ENCODE results near the gene FBXO17. TPM values are rescaled to one million over a fixed set of nuclear protein-coding genes. Genes with fewer than 3 reads are reported as not detected.

FBXO17 gene
- total and polyA plus RNA-seq, 2 of the 13 experiments (the other 11 are each of a cell fraction or from before 2014, with no cell fraction given) = 22.1 to 58.7 TPM

- TF ChIP-seq ARID4A (CRISPR knock-in tag; IDR thresholded peaks at IDR 0.05; ENCODE audit: borderline replicate concordance) (peak; percentile 79), MEF2D (CRISPR knock-in tag; IDR thresholded peaks at IDR 0.05) (no peak), HNRNPUL1 (IDR thresholded peaks at IDR 0.05; ENCODE audit: low read depth, low read length) (no peak), TBX2 (CRISPR knock-in tag; IDR thresholded peaks at IDR 0.05; ENCODE audit: borderline replicate concordance) (peak; percentile 57; the same call in 1 of the 2 replicates), MAF1 (CRISPR knock-in tag; IDR thresholded peaks at IDR 0.05; ENCODE audit: borderline replicate concordance) (no peak), CREB3 (CRISPR knock-in tag; IDR thresholded peaks at IDR 0.05) (no peak), ZNF607 (CRISPR knock-in tag; IDR thresholded peaks at IDR 0.05; ENCODE audit: borderline replicate concordance) (no peak), U2AF2 (IDR thresholded peaks at IDR 0.05; ENCODE audit: low read depth, low read length) (no peak), SOX6 (IDR thresholded peaks at IDR 0.05) (no peak), SOX6 (CRISPR knock-in tag; IDR thresholded peaks at IDR 0.05) (peak; percentile 33; the same call in 1 of the 2 replicates), ZNF230 (CRISPR knock-in tag; IDR thresholded peaks at IDR 0.05) (no peak), UBTF (CRISPR knock-in tag; IDR thresholded peaks at IDR 0.05) (peak; percentile 76; the same call in 1 of the 2 replicates), ZNF333 (CRISPR knock-in tag; IDR thresholded peaks at IDR 0.05; ENCODE audit: borderline replicate concordance) (no peak), ZNF549 (CRISPR knock-in tag; IDR thresholded peaks at IDR 0.05) (no peak), ZNF513 (CRISPR knock-in tag; conservative IDR thresholded peaks at IDR 0.05) (no peak), SP140L (CRISPR knock-in tag; IDR thresholded peaks at IDR 0.05; ENCODE audit: borderline replicate concordance) (no peak; the same call in 1 of the 2 replicates), ZNF101 (CRISPR knock-in tag; IDR thresholded peaks at IDR 0.05; ENCODE audit: borderline replicate concordance, low read depth) (no peak), ARHGAP35 (CRISPR knock-in tag; IDR thresholded peaks at IDR 0.05; ENCODE audit: borderline replicate concordance) (no peak), IKZF5 (CRISPR knock-in tag; IDR thresholded peaks at IDR 0.05) (no peak)
Measured at GRCh38 chr19:38975214-38975860, at the start of gene FBXO17 (continued).
